MM.1S (cell line): ENCODE data around the gene CNTNAP4.

Experiments used
- DNase-seq: peaks from one replicate; pipeline ENCODE4 v3.0.0-alpha.2; 2015
- H2AFZ ChIP-seq: fragments of 300-600 bp; sonication (generic); 2 replicates; pipeline ENCODE4 v1.6.0; 2016; ENCODE audit warnings: antibody characterized with exemption, low read length
- H3F3A ChIP-seq: fragments of 300-600 bp; sonication (generic); 2 replicates; pipeline ENCODE4 v1.6.1; 2016; ENCODE audit warnings: mild to moderate bottlenecking, antibody characterized with exemption, low read length, moderate library complexity, mixed read lengths; ENCODE audit not compliant: insufficient read depth
- H3K27ac ChIP-seq: fragments of 300-600 bp; sonication (generic); 2 replicates; pipeline ENCODE4 v1.5.1; 2016; ENCODE audit warnings: mild to moderate bottlenecking, low read length
- H3K27me3 ChIP-seq: fragments of 300-600 bp; sonication (generic); replicated peaks from 2 replicates; pipeline ENCODE4 v1.6.0; 2016; ENCODE audit warnings: low read length; ENCODE audit not compliant: insufficient read depth
- H3K36me3 ChIP-seq: fragments of 300-600 bp; sonication (generic); replicated peaks from 2 replicates; pipeline ENCODE4 v1.6.1; 2016; ENCODE audit warnings: mild to moderate bottlenecking, low read length, mixed read lengths; ENCODE audit not compliant: insufficient read depth
- H3K4me1 ChIP-seq: fragments of 300-600 bp; sonication (generic); 2 replicates; pipeline ENCODE4 v1.6.1; 2016; ENCODE audit warnings: low read length, mixed read lengths
- H3K4me2 ChIP-seq: fragments of 300-600 bp; sonication (generic); 2 replicates; pipeline ENCODE4 v1.6.0; 2016; ENCODE audit warnings: low read depth, low read length
- H3K4me3 ChIP-seq: fragments of 300-600 bp; sonication (generic); 2 replicates; pipeline ENCODE4 v1.5.1; 2016; ENCODE audit warnings: low read length, mixed read lengths
- H3K79me2 ChIP-seq: fragments of 300-600 bp; sonication (generic); 2 replicates; pipeline ENCODE4 v1.6.1; 2016; ENCODE audit warnings: mixed run types, low read length, mixed read lengths
- H3K9ac ChIP-seq: fragments of 300-600 bp; sonication (generic); 2 replicates; pipeline ENCODE4 v1.6.1; 2016; ENCODE audit warnings: low read length, mixed read lengths
- H3K9me2 ChIP-seq: fragments of 300-600 bp; sonication (generic); replicated peaks from 2 replicates; pipeline ENCODE4 v1.6.1; 2016; ENCODE audit warnings: mild to moderate bottlenecking, low read length, mixed read lengths; ENCODE audit not compliant: insufficient read depth
- H3K9me3 ChIP-seq: fragments of 300-600 bp; sonication (generic); replicated peaks from 2 replicates; pipeline ENCODE4 v1.6.1; 2016; ENCODE audit warnings: mild to moderate bottlenecking, low read length, mixed read lengths; ENCODE audit not compliant: insufficient read depth
- H4K20me1 ChIP-seq: fragments of 300-600 bp; sonication (generic); 2 replicates; pipeline ENCODE4 v1.6.1; 2016; ENCODE audit warnings: mild to moderate bottlenecking, low read length, moderate library complexity, mixed read lengths; ENCODE audit not compliant: insufficient read depth
- EZH2 ChIP-seq: fragments of 300-600 bp; sonication (generic); optimal IDR thresholded peaks from 2 replicates; pipeline ENCODE3; 2017; ENCODE audit warnings: low read depth, mild to moderate bottlenecking, antibody characterized with exemption, low read length, mixed read lengths
- EZH2phosphoT487 ChIP-seq: fragments of 300-600 bp; sonication (generic); IDR thresholded peaks from 2 replicates; pipeline ENCODE4 v1.6.1; 2018; ENCODE audit warnings: antibody characterized with exemption, low read length
- TF ChIP-seq, protein P1 (sequence below): fragments of 300-600 bp; sonication (generic); IDR thresholded peaks from 2 replicates; pipeline ENCODE4 v1.5.1; 2016; ENCODE audit warnings: antibody characterized with exemption, low read length, mixed read lengths

Gene CNTNAP4

DNA sequence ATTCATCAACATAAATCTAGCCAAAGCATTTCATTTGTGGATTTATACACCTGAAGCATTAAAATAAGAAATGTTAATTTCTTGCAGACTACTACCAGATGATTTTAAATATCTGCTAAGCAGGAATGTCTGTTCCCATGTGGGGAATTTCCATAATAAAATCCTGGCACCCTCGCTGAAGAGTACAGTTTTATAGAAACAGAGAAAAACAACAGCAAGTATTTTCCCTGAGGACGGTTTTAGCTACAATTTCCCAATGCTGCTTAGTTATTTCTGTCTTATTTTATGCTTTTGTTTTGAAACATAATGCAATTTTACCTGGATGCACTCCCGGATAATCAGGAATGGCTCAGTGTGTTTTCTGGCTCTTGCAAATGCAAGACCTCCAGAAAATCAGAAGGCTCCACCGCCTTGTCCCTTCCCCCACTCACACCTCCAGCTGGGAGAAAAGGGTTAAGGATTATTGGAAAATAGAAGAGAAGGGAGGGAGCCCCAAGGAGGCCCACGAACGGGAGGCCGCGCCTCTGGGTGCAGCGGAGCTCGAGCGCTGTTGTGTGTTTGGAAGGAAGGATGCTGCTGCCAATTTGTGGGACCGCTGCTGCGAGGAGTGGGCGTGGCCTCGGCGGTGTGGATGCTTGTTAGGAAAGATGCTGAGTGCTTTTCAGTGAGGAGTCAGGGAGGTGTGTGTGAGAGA lies at the start of gene CNTNAP4:
Gene CNTNAP4 (plus strand): TSS at position 657 of the 694 bp plus-strand sequence. CDS start 262 bp downstream, outside the sequence.
- Histone ChIP-seq H2AFZ (no peak within 1 kb of the TSS), H3K27ac (no peak within 1 kb of the TSS), H4K20me1 (no peaks in the 10 kb centered on the region)

DNA sequence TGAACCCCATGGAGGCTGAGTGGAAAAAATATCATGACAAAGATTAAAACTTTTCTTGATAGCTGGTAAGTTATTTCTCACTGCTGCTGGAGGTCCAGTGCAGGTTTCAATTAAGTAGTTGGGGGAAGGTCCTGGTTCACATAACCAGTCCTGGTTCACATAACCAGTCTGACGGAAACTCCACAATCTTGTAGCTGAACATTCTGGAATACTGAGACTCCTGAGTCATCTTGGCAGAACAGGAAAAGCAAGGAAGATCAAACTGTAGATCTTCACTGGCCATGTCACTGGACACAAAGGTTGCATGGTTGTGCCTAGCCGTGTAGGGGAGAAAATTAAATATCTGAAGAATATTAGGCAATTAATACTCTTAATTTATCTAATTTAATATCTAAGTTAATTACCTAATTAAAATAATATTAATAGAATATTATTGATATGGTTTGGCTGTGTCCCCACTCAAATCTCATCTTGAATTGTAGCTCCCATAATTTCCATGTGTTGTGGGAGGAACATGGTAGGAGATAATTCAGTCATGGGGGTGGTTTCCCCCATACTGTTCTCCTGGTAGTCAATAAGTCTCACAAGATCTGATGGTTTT lies 48.6 kb upstream of the CNTNAP4 start:
- H3K4me3 ChIP-seq = no peak overlapping the region
- no peaks in the 10 kb centered on the region for H3K4me1 ChIP-seq
- H3K4me2 ChIP-seq = no peak overlapping the region
- H4K20me1 ChIP-seq = no peaks in the 10 kb centered on the region
- H3K27me3 ChIP-seq = no peaks in the 10 kb centered on the region
- H3K9ac ChIP-seq = no peak overlapping the region
- DNase-seq = no peak
- H3K9me2 ChIP-seq = no peaks in the 10 kb centered on the region
- no peaks in the 10 kb centered on the region for H3K9me3 ChIP-seq
- no peaks in the 10 kb centered on the region for H3F3A ChIP-seq
- TF ChIP-seq, protein P1, sequence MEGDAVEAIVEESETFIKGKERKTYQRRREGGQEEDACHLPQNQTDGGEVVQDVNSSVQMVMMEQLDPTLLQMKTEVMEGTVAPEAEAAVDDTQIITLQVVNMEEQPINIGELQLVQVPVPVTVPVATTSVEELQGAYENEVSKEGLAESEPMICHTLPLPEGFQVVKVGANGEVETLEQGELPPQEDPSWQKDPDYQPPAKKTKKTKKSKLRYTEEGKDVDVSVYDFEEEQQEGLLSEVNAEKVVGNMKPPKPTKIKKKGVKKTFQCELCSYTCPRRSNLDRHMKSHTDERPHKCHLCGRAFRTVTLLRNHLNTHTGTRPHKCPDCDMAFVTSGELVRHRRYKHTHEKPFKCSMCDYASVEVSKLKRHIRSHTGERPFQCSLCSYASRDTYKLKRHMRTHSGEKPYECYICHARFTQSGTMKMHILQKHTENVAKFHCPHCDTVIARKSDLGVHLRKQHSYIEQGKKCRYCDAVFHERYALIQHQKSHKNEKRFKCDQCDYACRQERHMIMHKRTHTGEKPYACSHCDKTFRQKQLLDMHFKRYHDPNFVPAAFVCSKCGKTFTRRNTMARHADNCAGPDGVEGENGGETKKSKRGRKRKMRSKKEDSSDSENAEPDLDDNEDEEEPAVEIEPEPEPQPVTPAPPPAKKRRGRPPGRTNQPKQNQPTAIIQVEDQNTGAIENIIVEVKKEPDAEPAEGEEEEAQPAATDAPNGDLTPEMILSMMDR = no peak
- TF ChIP-seq EZH2 (no peak), EZH2phosphoT487 (no peak)
- H3K79me2 ChIP-seq = no peaks in the 10 kb centered on the region
- no peaks in the 10 kb centered on the region for H3K36me3 ChIP-seq
- no peak overlapping the region for H2AFZ ChIP-seq
- no peak overlapping the region for H3K27ac ChIP-seq

More for the DNA sequence above, at the start of gene CNTNAP4:
- Histone ChIP-seq H3K79me2 (no peaks in the 10 kb centered on the region), H3K4me3 (no peak within 1 kb of the TSS), H3K9me2 (no peaks in the 10 kb centered on the region), H3K27me3 (no peaks in the 10 kb centered on the region), H3K9me3 (no peaks in the 10 kb centered on the region), H3K4me1 (no peaks in the 10 kb centered on the region), H3K4me2 (no peak within 1 kb of the TSS), H3K36me3 (no peaks in the 10 kb centered on the region), H3F3A (no peaks in the 10 kb centered on the region), H3K9ac (no peak within 1 kb of the TSS)
- TF ChIP-seq, protein P1 = no peak
- TF ChIP-seq EZH2 = no peak
- TF ChIP-seq EZH2phosphoT487 = no peak
- no peak for DNase-seq

DNA sequence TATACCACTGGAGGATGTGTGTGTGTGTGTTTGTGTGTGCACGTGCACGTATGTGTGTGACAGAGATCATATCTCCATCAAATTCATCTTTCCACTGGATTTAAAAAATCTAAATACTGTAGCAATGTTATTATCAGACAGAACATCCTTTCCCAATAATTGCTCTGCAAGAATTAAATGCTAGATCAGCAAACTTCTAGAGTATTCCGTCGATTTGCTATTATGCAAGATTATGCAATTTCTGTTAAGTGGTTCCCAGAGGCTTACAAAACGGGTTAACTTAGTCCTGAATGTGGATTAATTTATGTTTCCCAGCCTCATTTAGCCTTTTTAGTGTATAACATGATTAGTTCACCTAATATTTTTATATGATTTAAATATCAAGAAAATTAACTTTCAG lies 44.5 kb upstream of the CNTNAP4 start:
- TF ChIP-seq EZH2 = no peak
- TF ChIP-seq, protein P1 = no peak
- no peak overlapping the region for H3K4me3 ChIP-seq
- no peaks in the 10 kb centered on the region for H3F3A ChIP-seq
- no peaks in the 10 kb centered on the region for H4K20me1 ChIP-seq
- H3K36me3 ChIP-seq = no peaks in the 10 kb centered on the region
- H2AFZ ChIP-seq = no peak overlapping the region
- no peaks in the 10 kb centered on the region for H3K27me3 ChIP-seq
- no peak for DNase-seq
- no peaks in the 10 kb centered on the region for H3K4me1 ChIP-seq
- no peak overlapping the region for H3K4me2 ChIP-seq
- no peaks in the 10 kb centered on the region for H3K9me3 ChIP-seq
- no peak overlapping the region for H3K27ac ChIP-seq
- H3K9ac ChIP-seq = no peak overlapping the region
- no peaks in the 10 kb centered on the region for H3K79me2 ChIP-seq
- H3K9me2 ChIP-seq = no peaks in the 10 kb centered on the region
